ENCODE measurements around the gene GRAMD2B.
"Not testable (repeated sequence)": the region's sequence is repeated elsewhere in the genome, so short reads cannot be mapped to it uniquely, and the experiment has no call there.

Gene GRAMD2B

GRCh38 chr5:126422994-126423788 lies at the start of gene GRAMD2B:
Gene GRAMD2B (plus strand): TSS chr5:126423409. CDS start chr5:126423607, 198 bp downstream.
- DNase-seq, result peak; percentile 75

GRCh38 chr5:126374109-126374416 lies 49.1 kb upstream of the GRAMD2B start:
- DNase-seq, result no peak

DNA sequence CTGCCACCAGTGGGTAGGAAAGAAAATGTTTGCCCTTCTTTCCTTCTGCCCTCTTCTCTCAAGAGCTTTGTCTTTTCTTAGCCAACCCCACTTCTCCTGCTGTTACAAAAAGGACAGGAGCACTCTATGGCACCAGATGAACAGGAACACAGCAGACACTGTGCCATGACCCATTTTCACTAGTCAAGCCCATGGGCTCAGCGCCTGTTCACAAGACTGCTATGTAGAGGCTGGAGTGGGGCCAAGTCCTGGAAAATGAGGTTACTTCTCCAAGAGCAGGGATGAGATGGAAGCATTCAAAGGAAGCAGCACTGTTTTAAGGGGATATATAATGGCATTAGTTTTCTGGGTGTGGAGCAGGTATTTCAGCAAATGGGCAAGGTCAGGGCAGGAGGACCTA lies 46.8 kb upstream of the GRAMD2B start:
- no peak for DNase-seq

- no peak for DNase-seq
Measured at GRCh38 chr5:126377424-126377823, 45.8 kb upstream of the GRAMD2B start.

DNA sequence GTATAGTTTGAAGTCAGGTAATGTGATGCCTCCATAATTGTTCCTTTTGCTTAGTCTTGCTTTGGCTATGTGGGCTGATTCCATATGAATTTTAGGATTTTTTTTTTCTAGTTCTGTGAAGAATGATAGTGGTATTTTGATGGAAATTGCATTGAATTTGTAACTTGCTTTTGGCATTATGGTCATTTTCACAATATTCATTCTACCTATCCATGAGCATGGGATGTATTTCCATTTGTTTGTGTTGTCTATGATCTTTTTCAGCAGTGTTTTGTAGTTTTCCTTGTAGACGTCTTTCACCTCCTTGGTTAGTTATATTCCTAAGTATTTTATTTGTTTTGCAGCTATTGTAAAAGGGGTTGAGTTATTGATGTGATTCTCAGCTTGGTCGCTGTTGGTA lies 42.9 kb upstream of the GRAMD2B start:
- DNase-seq, result not testable (repeated sequence)

DNA sequence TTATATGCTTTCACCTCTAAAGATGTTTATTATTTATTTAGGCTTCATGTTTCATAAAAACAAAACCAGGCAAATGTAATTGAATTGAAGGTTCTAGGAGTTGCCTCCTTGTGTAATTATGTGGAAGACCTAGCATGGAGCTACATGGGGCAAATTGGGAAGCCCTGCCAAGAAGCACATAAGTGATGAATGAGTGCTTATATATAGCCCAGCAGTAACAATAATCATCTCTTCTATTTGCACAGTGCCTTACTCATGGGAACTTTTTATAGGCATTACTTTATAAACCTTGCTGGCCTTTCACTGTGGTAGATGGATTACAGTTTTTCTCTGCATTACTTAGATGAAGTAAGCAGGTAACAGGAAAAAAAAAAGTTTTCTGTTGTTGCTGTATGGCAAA lies 40.0 kb upstream of the GRAMD2B start:
- DNase-seq, result no peak

GRCh38 chr5:126383776-126384175 lies 39.4 kb upstream of the GRAMD2B start:
- no peak for DNase-seq

DNA sequence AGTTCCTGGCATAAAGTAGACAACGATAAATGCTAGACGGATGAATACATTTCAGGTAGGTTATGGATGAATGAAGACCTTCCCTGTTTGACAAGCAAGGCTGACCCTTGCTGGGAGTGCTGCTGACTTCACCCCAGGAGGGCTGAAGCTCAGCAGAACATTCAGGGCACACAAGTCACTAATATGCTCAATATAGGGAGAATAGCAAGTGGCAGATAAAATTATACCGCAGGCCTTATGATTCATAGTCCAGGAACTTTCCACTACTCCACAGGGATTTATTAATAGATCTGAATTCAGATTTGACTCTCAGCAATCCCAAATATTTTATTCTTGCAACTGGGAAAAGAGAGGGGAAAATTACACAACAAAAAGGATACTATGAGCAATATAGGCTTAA lies 38.2 kb upstream of the GRAMD2B start:
- DNase-seq, result no peak

DNA sequence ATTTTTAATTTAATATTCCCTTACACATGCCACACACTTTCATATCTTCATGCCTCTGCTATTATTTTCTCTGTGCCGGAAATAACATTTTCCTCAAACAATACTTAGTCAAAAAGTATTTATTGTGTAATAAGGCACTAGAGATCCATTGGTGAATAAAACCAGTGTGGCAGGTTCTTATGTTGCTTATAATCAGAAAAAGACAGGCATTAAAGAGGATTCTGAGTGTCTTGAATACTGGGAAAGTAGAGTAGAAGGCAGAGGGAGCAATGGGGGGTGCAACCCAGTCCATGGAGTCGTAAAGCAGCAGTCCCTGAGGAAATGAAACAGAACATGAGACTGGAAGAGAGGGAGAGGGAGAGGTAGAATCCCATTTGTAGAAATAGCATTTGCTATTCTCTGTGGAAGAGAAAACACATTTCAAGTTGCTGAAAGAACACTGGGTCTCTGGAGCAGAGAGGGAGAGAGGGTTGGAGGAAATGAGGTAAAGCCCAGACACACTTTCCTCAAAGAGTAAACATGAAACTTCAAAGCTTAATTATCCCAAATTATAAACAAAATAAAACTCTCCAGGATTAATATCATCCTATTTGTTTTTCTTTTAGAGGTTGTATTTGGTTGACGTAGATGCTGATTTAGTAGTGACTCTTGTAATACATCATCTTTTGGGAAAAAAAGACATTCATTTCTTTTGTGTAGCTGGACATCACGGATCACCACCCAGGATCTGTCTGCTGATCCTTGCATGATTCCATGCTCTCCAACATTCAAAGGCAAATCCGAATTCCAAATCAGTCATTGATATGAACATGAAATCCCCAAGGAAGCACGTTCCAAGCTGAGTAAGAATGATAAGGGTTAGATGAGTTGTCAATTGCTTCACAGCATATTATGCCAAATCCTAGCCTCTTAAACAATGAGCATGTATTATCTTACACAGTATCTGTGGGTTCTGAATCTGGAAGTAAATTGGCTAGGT lies 37.4 kb upstream of the GRAMD2B start:
- no peak for DNase-seq

DNA sequence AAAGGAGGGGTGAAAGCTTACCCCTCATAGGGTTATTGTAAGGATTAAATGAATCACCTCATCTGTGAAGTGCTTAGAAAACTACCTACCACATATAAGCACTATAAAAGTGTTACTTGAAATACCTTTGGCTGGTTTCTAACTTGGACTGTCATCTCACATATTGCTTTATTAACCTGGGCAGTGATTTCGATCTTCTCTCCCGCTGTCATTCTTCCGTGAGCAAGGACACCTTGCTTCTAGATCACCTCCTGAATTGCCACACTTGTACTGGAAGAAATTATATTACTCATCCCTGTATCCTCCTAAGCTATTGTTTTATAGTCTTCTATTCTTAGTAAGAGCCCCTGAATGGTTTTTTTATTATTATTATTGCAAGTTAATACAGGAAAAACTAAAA lies 34.0 kb upstream of the GRAMD2B start:
- DNase-seq, result no peak

GRCh38 chr5:126390051-126390450 lies 33.2 kb upstream of the GRAMD2B start:
- DNase-seq, result no peak

GRCh38 chr5:126391386-126391785 lies 31.8 kb upstream of the GRAMD2B start:
- no peak for DNase-seq

DNA sequence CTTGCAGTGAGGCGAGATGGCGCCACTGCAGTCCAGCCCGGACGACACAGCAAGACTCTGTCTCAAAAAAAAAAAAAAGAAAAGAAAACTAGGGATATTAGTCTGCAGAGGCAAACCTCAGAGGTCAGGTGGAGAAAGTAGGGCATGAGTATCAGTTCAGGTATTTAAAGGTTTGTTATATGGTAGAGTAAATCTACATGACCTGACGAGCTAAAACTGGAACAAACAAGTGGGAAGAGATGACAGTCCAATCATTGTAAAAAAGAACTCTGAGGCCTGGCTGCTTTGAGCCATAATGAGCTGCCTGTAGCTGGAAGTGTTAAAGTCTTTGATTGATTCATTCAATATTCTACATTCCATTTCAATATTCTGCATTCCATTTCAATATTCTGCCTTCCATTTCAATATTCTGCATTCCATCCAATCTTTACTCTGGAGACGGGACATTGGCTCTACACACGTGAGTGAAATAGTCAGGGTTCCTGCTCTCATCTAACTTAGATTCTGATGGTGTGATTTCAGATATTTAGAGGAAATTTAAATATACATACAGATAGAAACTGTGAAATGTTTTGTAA lies 28.9 kb upstream of the GRAMD2B start:
- DNase-seq, result no peak

- no peak for DNase-seq
Measured at GRCh38 chr5:126395198-126395597, 28.0 kb upstream of the GRAMD2B start.

GRCh38 chr5:126395605-126396004 lies 27.6 kb upstream of the GRAMD2B start:
- no peak for DNase-seq

DNA sequence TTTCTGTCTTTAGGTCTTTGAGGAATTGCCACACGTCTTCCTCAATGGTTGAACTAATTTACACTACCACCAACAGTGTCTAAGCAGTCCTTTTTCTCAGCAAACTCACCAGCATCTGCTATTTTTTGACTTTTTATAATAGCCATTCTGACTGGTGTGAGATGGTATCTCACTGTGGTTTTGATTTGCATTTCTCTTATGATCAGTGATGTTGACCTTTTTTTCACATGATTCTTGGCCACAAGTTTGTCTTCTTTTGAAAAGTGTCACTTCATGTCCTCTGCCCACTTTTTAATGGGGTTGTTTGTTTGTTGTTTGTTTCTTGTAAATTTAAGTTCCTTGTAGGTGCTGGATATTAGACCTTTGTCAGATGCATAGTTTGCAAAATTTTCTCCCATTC lies 26.5 kb upstream of the GRAMD2B start:
- not testable (repeated sequence) for DNase-seq

- no peak for DNase-seq
Measured at GRCh38 chr5:126398791-126399190, 24.4 kb upstream of the GRAMD2B start.

- DNase-seq, result no peak
Measured at GRCh38 chr5:126400621-126401251, 22.5 kb upstream of the GRAMD2B start.

GRCh38 chr5:126402621-126403555 lies 20.3 kb upstream of the GRAMD2B start:
- DNase-seq, result no peak

DNA sequence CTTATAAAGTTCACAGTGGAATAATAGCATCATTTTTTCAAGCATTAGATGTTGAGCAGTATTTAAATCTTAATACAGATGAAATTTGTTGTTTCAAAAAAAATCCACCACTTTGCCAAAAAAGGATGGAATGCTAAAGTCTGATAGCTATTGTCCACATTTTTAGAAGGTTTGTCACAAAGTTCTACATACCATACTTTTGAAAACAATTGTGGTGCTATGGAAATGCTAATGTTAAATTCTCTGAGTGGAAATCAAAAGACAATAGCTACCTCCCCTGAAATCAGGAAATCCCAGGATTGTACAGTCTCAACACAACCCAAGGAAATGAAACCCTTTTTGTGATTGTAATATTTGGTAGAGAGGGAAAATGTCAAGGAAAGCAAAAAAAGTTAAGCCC lies 19.3 kb upstream of the GRAMD2B start:
- no peak for DNase-seq

GRCh38 chr5:126410623-126411022 lies 12.6 kb upstream of the GRAMD2B start:
- no peak for DNase-seq

DNA sequence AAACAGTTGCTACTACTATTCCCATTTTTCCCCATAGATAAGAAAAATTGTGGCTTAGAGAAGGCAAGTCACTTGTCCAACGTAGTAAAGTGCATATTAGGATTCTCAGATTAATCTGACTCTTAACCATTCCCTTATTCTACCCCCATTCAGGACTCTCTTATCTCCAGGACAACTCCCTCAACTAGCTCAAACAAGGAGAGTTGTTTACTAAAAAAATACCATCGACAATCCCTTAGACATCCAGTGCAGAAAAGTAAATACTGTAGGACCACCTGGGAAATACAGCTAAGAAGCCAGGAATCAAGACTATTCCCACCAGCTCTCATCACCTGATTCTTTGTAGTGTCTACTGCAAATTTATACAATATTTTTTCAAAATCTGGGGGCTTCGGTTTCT lies 9.4 kb upstream of the GRAMD2B start:
- DNase-seq, result no peak
